T-helper 22 cell (primary cell): Measurements from ENCODE around the gene ZC3HAV1.
"Not testable (repeated sequence)": the region's sequence is repeated elsewhere in the genome, so short reads cannot be mapped to it uniquely, and the experiment has no call there.

ENCODE experiments used
- DNase-seq: peaks from one replicate; pipeline ENCODE4 v3.0.0-alpha.2; 2020; ENCODE audit warnings: low read depth

Gene ZC3HAV1

DNA sequence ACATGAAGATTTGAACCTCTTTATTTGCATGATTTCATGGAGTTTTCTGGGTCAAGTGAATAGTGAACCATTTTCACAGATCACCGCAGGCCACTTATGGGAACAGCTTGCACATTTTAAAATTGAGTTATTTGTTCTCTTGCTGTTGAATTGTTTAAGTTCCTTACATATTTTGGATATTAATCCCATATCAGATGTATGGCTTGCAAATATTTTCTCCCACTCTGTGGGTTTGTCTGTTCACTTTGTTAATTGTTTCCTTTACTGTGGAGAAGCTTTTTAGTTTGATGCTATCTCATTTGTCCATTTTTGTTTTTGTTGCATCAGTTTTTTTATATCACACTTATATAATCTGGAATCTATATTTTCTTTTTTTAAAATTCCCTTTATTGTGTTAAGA lies 59.6 kb downstream of the ZC3HAV1 start:
- no peak for DNase-seq

DNA sequence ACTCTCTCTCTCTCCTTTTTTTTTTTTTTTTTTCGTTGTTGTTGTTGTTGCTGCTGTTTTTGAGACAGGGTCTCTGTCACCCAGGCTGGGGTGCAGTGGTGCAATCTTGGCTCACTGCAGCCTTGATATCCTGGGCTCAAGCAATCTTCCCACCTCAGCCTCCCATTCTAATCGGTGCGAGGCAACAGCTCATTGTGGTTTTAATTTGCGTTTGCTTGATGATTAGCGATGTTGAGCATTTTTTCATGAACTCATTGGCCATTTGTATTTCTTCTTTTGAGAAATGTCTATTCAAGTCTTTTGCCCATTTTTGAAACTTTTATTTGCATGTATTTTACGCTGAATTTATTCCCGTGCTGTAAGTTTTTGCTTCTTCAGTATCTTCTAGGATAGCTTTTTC lies 60.4 kb downstream of the ZC3HAV1 start:
- DNase-seq = no peak

DNA sequence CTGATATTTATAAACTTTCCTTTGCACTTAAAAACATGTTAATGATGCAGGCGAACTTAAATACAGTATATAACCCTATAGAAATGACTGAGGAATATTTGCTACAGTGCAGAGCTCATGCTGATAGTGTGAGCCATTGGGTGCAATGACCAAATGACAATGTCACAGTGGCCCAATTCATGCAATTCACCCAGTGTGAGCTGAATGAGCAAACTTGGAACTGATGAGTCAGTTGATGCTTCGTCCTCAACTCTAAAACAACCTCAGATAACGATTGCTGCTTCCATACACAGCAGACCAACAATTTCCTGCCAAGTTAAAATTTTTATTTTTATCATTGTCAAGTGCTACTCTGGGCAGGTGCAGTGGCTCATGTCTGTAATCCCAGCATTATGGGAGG lies 61.5 kb downstream of the ZC3HAV1 start:
- no peak for DNase-seq

DNA sequence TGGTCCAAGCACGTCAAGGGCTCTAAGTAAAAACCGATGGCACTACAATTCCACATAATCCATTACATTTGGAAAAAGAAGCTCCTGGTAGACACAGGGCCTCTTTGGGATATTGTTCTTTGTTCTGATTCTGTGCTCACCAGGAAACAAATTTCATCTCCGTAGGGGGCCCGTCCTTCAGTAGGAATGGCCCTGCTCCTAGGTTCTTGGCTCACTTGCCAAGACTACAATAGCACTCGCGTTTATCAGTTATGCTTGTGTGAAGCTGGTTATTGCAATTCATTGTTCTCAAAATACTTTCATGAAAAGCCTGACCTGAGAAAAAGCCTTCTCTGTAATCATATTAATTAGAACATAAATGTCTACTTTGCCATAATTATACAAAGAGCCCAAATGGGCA lies 63.4 kb downstream of the ZC3HAV1 start:
- DNase-seq = no peak

DNA sequence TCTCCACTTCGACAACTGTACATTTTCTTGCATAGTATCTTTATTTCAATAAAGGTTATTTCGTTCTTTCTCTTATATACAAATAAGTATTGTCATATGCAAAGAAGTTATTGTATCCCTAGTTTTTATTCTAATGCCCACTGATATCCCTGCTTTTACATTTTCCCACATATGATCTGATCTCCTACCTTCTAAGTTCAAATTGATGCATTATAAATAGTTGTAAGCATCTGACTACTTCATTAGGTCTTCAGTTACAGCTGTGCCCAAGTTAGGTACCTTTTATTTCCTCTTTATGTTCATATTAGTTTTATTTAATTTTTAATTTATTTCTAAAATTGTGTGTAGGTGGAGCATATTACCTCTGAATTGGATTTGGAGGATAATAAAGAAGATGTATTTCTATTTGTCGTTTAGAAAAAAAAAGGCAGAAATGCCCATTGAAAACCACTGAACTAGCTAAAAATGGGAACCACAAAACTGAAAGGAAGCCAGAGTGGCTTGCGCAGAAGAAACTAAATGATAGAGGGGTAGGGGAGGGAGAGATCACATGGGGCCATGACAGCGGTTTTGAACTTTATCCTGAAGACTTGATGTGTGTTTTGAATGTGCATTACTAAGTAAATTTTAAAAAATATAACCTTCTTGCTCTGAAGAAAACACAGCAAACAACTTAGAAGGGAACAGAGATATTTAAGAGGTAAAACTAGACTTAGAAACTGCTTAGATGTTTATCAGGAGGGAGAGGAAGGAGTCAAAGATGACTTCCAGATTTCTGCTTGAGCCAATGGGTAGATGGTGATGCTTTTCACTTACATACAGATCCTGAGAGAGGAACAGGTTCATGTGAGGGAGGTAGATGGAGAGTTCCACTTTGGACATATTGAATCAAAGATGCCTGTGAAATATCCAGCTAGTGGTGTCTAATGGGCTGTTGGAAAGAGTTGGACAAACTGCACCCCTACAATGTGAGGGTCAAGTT lies 64.4 kb downstream of the ZC3HAV1 start:
- DNase-seq = peak; percentile 4

DNA sequence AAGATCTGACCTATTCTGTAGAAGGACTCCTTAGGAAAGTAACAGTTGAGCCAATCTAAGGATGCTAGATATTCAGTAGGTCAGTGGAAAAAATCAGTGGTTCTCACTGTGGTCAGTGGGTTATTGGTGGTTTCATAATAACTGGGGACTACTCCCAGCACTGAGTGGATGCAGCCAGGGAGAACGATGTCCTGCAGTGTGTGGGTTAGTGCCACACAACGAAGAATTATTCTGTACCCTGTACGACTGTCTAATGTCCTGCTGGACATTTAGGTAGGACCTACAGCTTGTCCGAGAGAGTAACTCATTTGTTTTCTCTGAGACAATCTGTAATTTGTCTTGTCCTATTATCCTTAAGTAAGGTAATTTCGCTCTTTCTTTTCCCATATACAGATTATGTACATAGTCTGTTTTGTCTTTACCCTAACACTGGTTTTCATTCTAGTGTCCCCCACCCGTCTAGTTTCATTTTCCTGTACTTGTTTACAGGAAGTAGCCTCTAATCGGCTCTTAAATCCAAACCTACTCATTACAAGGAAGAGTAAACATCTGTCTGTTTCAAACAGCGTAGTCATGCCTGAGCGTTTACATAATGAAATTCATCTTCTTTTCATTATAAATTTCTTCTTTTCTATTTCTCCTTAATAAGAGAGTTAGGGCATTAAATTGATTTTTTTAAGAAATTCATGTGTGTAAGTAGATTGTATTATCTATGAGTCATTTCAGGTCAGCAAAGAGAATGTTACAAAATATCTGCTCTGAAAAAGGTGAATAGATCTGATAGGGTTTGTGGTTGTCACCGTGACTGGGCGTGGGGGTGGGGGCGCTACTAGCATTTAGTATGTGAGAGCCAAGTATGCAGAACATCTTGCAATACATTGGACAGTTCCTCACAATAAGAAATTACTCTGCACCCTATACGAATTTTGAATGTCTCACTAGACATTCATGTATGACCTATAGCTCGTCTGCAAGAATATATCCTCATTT lies 65.4 kb downstream of the ZC3HAV1 start:
- DNase-seq = peak; percentile 70

DNA sequence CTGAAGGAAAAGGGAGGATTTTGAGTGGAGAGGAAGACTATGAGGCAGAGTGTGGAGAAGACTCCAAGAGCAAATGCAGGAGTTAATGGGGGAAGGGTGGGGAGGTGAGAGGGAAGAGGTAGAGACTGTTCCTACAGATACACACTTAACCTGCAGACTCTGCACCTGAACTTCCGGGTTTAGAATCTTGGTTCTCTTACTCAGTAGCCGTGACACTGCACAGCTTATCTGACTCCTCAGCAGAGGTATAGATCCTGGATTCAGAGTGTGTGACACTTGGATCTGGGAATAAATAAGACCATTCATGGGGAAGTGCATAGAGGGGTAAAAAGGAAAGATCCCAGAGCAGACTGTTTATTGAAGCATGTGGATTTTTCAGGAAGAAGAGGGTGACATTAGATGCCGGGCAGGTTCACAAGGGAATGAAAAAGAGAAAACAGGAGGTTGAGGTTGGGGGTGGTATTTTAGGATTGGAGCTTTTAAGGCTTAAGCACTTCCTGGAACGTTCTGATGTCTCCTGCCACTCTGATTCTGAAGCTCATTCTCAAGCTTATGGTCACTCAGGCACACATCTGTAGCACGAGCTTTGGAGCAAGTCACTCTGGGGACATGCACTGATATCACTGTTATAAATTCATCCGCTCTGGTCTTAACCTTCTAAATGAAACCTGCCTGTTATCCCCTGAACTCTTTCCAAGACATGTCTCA lies 68.0 kb downstream of the ZC3HAV1 start:
- DNase-seq = no peak

DNA sequence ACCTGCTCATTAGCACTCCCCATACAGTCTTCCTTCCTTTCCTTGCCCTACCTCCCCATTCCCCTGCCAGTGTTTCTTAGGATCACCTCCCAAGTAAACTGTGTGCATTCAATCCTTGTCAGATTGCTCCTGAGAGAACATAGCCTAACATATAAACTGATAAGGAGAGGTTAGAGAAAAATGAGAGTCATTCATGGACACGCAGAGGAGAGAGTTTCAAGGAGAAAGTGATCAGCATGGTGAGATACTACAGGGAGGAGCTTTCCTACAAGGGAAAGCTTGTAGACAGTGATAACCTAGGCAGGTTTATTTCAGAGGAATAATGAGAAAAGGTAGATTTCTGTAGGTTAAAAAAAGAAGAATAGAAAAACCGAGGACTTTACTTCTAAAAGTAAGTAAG lies 70.8 kb downstream of the ZC3HAV1 start:
- no peak for DNase-seq

DNA sequence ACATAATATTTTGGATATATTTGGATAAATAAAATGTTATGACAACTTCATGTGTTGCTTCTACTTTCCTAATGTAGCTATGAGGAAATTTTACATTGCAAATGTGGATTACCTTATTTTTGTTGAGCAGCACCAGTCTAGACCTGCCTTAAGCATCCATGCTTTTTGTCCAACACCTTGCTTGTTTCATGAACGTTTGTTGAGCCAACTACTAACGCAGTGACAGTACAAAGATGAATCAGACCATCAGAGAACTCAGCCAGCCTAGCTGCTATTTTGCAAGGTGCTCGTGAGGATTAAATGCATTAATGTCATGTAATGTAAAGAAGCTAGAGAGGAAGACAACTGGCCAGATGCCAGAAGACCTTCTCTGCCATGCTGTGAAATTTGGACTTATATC lies 72.6 kb downstream of the ZC3HAV1 start:
- DNase-seq = no peak

DNA sequence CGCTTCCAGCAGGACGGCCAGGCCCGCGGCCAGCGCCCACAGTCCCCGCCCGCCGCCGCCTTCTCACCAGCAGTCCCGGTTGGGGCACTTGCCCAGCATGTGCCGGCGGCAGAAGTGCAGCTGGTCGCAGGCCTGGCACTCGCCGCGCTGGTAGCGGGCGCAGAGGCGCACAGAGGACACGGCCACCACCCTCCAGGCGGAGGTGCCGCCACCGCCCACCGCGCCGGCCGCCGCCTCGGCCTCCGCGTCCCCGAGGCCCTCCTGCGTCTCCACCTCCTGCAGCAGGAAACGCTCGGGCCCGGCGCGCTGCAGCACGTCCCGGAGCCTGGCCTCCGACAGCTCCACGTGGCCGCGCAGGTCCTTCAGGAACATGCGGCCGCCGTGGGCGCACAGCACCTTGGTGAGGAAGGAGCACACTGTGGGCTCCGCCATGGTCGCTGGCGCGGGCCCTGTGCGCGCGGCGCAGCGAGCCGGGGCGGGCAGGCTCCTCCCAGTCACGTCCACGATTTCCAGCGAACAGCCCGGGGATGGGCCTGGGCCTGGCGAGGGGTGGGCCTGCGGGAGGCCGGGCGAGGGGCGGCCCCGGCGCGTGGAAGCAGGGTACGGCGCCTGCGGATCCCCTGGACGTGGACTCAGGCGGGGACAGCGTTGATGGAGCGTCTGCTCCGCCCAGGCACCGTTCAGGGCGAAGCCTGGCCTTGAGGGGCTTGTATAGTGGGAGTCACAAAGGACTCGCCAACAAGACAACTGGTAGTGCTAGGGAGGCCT lies 73.8 kb downstream of the ZC3HAV1 start, which contains the start of gene ZC3HAV1L:
Gene ZC3HAV1L (minus strand): TSS at position 457 of the 768 bp plus-strand sequence. CDS start 25 bp downstream, at position 432.
- DNase-seq = peak; percentile 7

DNA sequence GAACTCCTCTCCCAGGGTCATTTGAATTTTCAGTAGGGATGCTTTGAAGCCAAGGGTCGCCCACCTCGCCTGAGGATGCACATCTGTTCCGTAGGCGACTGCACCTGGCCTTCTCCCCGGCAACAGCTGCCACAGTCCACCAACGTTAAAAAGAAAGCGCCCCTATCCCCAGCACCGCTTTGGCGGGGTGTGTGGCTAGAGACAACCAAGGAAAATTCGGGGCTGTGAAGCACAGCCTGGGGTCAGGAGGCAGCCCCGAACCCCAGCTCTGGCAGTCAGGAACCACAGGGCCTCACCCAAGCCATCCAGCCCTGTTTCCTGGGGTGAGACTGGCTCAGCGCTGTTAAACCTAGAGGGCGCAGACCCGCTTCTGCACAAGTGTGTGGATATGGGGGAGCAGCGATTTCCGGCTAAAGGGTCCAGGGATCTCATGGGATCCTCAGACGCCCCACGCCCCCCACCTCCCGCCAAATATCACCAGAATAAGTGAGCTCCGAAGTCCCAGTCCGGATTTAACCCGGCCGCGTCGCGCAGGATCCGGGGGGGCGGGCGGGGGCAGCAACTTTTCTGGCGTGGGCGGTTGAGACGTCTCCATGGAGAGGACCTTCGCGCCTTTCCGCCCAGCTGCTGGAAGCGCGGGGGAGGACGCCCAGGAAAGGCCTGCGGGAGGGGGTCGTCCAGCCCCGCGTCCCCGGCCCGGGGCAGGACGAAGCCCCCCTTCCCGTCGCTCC lies 74.5 kb downstream of the ZC3HAV1 start:
- DNase-seq = no peak

DNA sequence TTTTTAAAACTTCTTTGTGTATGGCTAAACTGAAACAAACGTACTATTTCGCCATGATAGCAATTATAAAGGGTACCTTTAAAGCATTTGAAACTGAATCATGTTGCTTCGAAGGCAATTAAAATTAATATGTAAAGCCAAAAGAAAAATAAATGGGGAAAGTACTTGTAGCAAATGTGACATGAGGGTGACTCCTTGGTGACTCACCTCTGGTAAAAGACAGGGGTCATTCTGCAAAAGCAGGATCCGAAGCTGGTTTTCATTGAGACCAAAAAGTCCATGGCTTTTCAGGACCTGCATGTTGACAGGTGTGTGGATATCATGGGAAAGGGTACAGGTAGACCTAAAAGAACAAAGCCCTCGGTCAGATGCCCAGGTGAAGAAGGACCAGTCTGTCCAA lies 75.2 kb downstream of the ZC3HAV1 start:
- DNase-seq = no peak

DNA sequence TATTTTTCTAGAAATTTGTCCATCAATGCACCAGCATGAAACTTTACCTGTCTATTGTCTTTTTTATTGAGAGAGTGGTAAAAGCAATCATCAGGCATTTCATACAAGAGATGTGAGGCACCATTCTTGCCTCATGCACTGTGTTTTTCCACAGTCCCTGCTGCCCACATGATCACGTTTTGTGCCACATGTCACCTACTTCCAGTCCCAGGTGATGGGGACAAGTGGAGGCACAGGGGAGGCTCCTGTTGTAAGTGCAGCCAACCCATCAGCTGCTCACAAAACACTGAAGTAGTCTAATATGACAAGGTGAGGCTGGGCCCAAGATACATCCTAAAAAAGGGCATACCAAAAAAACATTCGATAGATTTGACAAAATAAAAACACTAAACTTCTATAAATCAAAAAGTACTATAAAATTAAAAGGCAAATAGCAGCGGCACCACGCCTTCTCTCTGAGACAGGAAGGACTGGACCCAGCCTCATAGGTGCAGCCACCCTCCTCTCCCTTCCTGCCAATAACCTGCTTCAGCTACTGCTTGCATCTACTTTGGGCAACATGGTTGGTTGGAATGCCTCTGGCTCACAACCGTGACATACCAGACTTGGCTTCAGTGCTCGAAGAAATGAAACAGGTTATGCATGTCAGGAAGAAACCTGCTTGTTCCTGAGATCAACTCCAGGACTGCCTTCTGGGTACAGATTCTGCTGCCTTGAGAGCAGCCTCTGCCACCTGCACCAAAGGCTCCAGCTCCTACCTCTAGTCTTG lies 76.0 kb downstream of the ZC3HAV1 start:
- no peak for DNase-seq

DNA sequence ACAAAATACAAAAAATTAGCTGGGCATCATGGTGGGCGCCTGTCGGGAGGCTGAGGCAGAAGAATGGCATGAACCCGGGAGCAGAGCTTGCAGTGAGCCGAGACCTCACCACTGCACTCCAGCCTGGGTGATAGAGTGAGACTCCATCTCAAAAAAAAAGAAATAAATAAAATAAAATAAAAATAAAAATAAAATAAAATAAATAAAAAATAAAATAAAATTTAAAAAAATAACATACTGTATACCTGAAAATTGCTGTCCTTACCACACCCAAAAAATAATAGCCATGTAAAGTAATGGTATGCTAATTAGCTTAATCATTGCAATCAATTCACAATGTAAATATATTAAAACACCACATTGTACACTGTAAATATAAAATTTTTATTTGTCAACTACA lies 77.0 kb downstream of the ZC3HAV1 start:
- no peak for DNase-seq

DNA sequence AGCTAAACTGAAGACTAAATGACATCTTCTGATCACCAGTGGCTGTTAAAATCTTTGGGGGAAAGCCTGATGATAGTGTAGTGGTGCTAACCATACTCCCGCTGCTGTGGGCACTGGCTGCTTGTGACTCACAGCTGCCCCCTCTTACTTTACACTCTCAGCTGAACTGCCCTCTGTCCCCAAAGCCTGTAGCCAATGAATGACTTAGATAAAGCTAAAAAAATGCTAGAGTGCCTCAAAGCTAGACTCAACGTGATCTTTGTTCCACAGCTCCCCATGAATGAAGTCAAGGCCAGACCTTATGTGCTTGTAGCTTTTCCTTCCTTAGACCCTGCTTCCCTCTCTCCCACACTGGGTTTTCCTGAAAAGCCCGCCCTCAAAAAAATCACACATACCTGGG lies 80.2 kb downstream of the ZC3HAV1 start:
- DNase-seq = no peak

DNA sequence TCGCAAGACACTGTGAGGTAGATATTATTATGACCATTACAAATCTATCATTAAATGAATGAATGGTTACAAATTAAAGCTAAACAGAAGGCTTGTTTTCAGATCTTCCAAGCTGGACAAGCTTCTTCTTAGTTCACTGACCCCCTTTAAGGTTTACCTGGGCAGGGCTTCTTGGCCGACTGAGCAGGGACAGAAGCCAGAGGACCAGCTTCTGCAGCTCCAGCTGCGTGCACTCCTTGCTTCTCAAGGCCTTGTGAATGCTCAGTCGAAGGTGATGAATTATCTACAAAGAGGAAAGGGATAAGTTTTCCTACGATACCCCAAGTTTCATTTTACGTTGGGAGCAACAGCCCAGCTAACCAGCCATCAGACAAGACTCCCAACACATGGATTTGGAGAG lies 83.0 kb downstream of the ZC3HAV1 start:
- DNase-seq = no peak

DNA sequence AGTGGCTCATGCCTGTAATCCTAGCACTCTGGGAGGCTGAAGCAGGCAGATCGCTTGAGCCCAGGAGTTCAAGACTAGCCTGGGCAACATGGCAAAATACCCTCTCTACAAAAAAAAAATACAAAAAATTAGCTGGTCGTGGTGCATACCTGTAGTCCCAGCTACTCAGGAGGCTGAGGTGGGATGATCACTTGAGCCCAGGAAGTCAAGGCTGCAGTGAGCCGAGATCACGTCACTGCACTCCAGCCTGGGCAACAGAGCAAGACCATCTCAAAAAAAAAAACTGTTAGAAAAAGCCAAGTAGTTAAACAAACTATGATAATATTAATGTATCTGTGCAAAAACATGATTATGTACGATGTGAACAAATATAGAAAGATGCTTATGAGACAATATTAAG lies 83.7 kb downstream of the ZC3HAV1 start:
- not testable (repeated sequence) for DNase-seq

DNA sequence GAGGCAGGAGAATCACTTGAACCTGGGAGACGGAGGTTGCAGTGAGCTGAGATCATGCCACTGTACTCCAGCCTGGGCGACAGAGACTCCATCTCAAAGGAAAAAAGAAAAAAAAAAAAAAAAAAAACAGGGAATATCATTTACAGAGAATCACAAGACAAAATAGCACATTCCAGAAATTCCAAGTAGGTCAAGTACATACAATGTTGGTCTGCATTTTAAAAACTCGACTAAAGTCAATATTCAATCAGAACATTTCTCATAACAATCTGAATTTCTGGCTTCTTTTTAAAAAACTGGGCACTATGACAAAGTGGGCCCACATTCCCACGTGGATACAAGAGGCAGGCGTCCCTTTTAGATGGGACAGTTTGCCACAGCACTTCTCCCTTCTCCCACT lies 86.4 kb downstream of the ZC3HAV1 start:
- no peak for DNase-seq

DNA sequence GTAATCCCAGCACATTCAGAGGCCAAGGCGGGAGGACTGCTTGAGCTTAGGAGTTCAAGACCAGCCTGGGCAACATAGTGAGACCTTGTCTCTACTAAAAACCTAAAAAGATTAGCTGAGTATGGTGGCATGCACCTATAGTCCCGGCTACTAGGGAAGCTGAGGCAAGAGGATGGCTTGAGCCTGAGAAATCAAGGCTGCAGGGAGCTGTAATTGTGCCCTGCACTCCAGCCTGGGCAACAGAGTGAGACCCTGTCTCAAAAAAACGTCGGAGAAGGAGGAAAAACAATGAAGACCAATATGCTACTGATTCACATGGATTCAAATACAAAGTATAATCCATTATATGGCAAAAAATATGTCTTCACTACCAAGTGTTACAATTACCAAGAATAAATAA lies 87.2 kb downstream of the ZC3HAV1 start:
- DNase-seq = no peak

DNA sequence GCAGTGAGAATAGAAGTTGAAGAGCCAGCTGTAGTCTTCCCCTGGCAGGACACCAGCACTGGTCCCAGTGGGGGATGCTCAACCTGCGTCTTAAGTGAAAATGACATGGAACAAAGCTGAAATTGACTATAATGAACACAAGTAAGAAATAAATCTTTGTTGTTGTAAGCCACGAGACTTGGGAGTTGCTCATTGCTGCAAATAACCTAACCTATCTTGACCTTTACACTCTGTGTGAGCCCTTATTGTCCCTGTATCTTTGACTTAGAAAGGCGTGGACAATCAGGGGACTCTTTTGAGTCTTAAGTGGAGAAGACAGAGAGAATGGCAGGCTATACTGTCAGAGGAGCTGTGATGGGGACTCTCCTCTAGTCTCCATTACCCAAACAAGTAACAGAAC lies 90.6 kb downstream of the ZC3HAV1 start:
- no peak for DNase-seq
